AG09309 (cell line): ENCODE data around the gene EFNB3.

Experiments
- DNase-seq: peaks from one replicate; pipeline ENCODE4 v3.0.0-alpha.2; 2010; ENCODE audit warnings: low read depth
- H3K4me3 ChIP-seq: 2 replicates; pipeline ENCODE4 v1.5.1; 2011; ENCODE audit warnings: mild to moderate bottlenecking, low read depth, low read length, moderate library complexity; ENCODE audit not compliant: control insufficient read depth
- CTCF ChIP-seq: IDR thresholded peaks from 2 replicates; pipeline ENCODE4 v1.5.1; 2011; ENCODE audit warnings: mild to moderate bottlenecking, low read depth, low read length, inconsistent platforms; ENCODE audit not compliant: insufficient read depth, control insufficient read depth; ENCODE audit errors: missing control alignments

Gene EFNB3, protein sequence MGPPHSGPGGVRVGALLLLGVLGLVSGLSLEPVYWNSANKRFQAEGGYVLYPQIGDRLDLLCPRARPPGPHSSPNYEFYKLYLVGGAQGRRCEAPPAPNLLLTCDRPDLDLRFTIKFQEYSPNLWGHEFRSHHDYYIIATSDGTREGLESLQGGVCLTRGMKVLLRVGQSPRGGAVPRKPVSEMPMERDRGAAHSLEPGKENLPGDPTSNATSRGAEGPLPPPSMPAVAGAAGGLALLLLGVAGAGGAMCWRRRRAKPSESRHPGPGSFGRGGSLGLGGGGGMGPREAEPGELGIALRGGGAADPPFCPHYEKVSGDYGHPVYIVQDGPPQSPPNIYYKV

GRCh38 chr17:7704601-7705268 lies at the start of gene EFNB3:
TSS of gene EFNB3 (plus strand) at chr17:7705202. CDS start at chr17:7705599, 397 bp downstream.
- H3K4me3 ChIP-seq, result peak within 1 kb of the TSS; percentile 55
- no peak for DNase-seq
- TF ChIP-seq CTCF, result no peak

DNA sequence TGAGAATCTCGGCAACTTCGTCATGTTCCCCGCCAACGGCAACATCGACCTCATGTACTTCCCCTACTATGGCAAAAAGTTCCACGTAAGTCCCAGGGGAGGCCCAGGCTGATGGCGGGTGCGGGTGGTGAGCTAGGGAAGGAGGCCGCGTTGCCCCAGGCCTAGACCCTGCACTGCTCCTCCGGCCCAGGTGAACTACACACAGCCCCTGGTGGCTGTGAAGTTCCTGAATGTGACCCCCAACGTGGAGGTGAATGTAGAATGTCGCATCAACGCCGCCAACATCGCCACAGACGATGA lies 49.5 kb upstream of the EFNB3 start:
- no peak overlapping the region for H3K4me3 ChIP-seq
- no peak for DNase-seq
- no peak for TF ChIP-seq CTCF

- DNase-seq, result no peak
- no peak overlapping the region for H3K4me3 ChIP-seq
- TF ChIP-seq CTCF, result no peak
Measured at GRCh38 chr17:7656958-7657609, 47.9 kb upstream of the EFNB3 start.

DNA sequence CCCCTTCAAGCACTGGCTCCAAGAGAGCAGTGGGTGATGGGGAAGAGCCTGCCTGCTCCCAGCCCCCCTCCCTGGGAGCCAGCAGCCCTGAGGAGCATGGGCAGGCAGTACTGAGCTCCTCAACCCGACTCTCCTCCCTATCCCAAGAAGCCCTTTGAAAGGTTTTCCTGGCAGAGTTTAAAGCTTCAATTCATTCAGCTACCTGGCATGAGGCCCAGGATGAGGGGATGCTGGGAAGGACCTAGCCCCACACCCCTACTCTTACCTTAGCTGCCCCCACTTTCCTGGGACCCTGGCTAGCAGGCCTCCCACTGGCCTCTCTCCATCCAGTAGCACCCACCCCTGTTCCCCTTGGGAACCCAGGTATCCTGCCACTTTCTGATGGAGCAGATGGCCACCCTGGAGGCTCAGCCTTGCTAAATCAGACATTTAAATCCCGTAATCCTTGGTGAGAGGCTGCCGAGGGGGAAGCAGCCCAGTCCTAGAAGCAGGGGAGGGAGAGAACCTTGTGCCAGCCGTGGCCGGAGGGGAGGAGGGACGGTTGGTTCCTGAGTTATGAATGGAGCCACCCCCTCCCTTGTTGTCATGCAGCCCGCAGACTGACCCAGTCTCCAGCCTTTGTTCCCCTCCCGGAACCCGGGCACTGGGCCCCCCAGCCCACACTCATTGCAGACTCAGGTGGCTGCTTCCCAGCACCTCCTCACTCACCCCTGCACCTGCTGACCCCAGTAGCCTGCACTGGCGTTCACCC lies 37.2 kb upstream of the EFNB3 start:
- no peak for DNase-seq
- H3K4me3 ChIP-seq, result no peak overlapping the region
- no peak for TF ChIP-seq CTCF

DNA sequence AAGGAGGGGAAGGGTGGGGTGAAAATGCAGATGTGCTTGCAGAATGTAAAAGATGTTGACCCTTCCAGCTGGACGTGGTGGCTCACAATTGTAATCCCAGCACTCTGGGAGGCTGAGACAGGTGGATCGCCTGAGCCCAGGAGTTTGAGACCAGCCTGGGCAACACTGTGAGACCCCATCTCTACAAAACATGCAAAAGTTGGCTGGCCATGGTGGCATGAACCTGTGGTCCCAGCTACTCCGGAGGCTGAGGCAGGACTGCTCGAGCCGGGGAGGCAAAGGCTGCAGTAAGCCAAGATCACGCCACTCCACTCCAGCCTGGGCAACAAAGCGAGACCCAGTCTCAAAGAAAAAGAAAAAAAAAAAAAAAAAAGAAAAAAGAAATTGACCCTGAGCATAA lies 36.5 kb upstream of the EFNB3 start:
- no peak overlapping the region for H3K4me3 ChIP-seq
- no peak for TF ChIP-seq CTCF
- DNase-seq, result no peak

DNA sequence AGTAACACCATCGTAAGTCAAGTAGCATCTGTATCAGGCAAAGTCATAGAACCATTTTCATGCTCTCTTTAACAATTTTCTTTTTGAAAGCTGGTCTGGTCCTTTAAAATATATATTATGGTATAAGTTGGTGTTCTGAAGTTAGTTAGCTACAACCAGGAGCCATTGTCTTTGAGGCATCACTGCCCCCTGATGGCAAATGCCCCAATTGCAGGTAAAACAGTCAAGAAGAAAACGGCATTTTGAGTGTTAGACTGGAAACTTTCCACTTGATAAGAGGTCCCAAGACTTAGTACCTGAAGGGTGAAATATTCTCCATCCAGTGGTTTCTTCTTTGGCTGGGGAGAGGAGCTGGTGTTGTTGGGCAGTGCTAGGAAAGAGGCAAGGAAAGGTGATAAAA lies 31.8 kb upstream of the EFNB3 start:
- DNase-seq, result no peak
- H3K4me3 ChIP-seq, result no peak overlapping the region
- TF ChIP-seq CTCF, result peak; percentile 34
